ENCODE data around the gene NF1.

DNA sequence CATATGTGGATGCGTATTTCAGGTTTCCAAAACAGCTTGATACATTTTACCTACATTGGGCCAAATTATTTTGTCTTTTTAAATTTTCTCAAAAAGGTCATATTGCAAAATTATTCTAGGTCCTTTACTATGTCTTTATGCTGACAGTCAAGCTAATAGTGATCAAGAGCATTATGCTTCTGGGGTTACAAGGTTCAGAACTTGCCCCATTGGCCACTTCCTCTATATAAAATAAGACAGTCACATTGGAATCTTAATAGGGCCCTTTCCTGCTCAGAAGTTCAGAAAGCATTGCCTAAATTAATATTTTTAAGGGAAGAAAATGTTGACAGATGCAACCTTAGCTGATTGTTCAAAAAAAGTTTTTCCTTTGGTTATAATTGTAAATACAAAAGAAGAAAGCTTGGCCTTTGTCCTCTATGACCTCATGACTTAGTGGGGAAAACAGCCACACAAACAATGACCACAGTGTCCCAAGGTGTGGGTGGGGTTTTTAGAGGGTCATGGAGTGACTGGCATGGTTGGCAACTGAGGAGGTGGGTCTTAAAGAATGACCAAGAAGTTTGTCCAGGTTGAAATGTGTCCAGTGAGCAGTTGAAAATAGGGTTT, 284.9 kb downstream of the NF1 start:
- TF ChIP-seq, protein P1, sequence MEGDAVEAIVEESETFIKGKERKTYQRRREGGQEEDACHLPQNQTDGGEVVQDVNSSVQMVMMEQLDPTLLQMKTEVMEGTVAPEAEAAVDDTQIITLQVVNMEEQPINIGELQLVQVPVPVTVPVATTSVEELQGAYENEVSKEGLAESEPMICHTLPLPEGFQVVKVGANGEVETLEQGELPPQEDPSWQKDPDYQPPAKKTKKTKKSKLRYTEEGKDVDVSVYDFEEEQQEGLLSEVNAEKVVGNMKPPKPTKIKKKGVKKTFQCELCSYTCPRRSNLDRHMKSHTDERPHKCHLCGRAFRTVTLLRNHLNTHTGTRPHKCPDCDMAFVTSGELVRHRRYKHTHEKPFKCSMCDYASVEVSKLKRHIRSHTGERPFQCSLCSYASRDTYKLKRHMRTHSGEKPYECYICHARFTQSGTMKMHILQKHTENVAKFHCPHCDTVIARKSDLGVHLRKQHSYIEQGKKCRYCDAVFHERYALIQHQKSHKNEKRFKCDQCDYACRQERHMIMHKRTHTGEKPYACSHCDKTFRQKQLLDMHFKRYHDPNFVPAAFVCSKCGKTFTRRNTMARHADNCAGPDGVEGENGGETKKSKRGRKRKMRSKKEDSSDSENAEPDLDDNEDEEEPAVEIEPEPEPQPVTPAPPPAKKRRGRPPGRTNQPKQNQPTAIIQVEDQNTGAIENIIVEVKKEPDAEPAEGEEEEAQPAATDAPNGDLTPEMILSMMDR (IDR thresholded peaks at IDR 0.05): no peak
- TF ChIP-seq EZH2phosphoT487 (IDR thresholded peaks at IDR 0.05; ENCODE audit: borderline replicate concordance, low read depth): no peak
- TF ChIP-seq EP300 (IDR thresholded peaks at IDR 0.05; ENCODE audit: borderline replicate concordance in 1 of 2, low read depth in 1 of 2, low read length in 1 of 2): no peak
- TF ChIP-seq TAF1 (IDR thresholded peaks at IDR 0.05; ENCODE audit: borderline replicate concordance, low read depth, low read length): no peak
- no peak for TF ChIP-seq RCOR1 (IDR thresholded peaks at IDR 0.05; ENCODE audit: low read length)
- TF ChIP-seq SMC3 (IDR thresholded peaks at IDR 0.05; ENCODE audit: low read depth, low read length): no peak
- TF ChIP-seq, protein P2, sequence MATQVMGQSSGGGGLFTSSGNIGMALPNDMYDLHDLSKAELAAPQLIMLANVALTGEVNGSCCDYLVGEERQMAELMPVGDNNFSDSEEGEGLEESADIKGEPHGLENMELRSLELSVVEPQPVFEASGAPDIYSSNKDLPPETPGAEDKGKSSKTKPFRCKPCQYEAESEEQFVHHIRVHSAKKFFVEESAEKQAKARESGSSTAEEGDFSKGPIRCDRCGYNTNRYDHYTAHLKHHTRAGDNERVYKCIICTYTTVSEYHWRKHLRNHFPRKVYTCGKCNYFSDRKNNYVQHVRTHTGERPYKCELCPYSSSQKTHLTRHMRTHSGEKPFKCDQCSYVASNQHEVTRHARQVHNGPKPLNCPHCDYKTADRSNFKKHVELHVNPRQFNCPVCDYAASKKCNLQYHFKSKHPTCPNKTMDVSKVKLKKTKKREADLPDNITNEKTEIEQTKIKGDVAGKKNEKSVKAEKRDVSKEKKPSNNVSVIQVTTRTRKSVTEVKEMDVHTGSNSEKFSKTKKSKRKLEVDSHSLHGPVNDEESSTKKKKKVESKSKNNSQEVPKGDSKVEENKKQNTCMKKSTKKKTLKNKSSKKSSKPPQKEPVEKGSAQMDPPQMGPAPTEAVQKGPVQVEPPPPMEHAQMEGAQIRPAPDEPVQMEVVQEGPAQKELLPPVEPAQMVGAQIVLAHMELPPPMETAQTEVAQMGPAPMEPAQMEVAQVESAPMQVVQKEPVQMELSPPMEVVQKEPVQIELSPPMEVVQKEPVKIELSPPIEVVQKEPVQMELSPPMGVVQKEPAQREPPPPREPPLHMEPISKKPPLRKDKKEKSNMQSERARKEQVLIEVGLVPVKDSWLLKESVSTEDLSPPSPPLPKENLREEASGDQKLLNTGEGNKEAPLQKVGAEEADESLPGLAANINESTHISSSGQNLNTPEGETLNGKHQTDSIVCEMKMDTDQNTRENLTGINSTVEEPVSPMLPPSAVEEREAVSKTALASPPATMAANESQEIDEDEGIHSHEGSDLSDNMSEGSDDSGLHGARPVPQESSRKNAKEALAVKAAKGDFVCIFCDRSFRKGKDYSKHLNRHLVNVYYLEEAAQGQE (IDR thresholded peaks at IDR 0.05; ENCODE audit: low read depth, low read length): no peak
- TF ChIP-seq RFX5 (IDR thresholded peaks at IDR 0.05; ENCODE audit: low read length): no peak
- no peak for TF ChIP-seq FOXM1 (IDR thresholded peaks at IDR 0.05; ENCODE audit: low read depth)
- TF ChIP-seq MXI1 (IDR thresholded peaks at IDR 0.05; ENCODE audit: low read depth, low read length): no peak
- TF ChIP-seq TEAD4 (IDR thresholded peaks at IDR 0.05; ENCODE audit: borderline replicate concordance, insufficient read depth): no peak
- TF ChIP-seq, protein P3, sequence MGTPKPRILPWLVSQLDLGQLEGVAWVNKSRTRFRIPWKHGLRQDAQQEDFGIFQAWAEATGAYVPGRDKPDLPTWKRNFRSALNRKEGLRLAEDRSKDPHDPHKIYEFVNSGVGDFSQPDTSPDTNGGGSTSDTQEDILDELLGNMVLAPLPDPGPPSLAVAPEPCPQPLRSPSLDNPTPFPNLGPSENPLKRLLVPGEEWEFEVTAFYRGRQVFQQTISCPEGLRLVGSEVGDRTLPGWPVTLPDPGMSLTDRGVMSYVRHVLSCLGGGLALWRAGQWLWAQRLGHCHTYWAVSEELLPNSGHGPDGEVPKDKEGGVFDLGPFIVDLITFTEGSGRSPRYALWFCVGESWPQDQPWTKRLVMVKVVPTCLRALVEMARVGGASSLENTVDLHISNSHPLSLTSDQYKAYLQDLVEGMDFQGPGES (IDR thresholded peaks at IDR 0.05; ENCODE audit: low read depth, low read length): no peak
- TF ChIP-seq GATA2 (CRISPR knock-in tag; IDR thresholded peaks at IDR 0.05): no peak
- TF ChIP-seq, protein P4, sequence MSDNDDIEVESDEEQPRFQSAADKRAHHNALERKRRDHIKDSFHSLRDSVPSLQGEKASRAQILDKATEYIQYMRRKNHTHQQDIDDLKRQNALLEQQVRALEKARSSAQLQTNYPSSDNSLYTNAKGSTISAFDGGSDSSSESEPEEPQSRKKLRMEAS (IDR thresholded peaks at IDR 0.05; ENCODE audit: low read depth): no peak
